ENCODE data around the gene SLC66A2.
A peak's percentile ranks its signal among the peaks of the same experiment; 100 is the strongest.
"Not testable (repeated sequence)": the region's sequence is repeated elsewhere in the genome, so short reads cannot be mapped to it uniquely, and the experiment has no call there.

Gene SLC66A2

GRCh38 chr18:79951545-79952455 lies at the start of gene SLC66A2:
TSS of gene SLC66A2 (minus strand) at chr18:79951653. CDS start at chr18:79950926, 727 bp downstream.
- peak; percentile 58 for DNase-seq

DNA sequence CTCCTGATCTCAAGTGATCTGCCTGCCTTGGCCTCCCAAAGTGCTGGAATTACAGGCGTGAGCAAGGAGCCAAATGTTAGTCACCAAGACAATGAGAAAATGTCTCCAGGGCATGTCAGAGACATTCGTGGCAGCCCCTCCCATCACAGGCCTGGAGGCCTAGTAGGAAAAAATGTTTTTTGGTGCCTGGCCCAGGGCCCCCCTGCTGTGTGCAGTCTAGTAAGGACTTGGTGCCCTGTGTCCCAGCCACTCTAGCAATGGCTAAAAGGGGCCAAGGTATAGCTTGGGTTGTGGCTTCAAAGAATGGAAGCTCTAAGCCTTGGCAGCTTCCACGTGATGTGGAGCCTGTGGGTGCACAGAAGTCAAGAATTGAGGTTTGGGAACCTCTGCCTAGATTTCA lies 49.4 kb upstream of the SLC66A2 start:
- DNase-seq = no peak

DNA sequence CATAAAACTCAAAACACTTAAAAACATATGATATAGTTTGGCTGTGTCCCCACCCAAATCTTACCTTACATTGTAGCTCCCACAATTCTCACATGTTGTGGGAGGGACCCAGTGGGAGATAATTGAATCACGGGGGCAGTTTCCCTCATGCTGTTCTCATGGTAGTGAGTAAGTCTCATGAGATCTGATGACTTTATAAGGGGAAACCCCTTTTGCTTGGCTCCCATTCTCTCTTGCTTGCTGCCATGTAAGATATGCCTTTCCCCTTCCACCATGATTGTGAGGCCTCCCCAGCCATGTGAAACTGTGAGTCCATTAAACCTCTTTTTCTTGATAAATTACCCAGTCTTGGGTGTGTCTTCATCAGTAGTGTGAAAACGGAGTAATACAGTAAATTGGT lies 48.2 kb upstream of the SLC66A2 start:
- DNase-seq = not testable (repeated sequence)

DNA sequence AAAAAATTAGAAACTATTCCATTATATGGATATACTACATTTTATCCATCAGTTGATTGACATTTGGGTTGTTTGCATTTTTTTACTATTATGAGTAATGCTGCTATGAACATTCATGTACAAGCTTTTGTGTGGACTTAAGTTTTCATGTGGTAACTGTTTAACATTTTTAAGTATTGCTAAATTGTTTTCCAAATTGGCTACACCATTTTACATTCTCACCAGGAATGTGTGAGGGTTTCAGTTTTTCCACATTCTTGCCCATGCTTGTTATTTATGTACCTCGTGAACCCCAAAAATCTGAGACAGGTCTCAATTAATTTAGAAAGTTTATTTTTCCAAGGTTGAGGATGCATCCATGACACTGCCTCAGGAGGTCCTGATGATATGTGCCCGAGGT lies 40.0 kb upstream of the SLC66A2 start:
- DNase-seq = no peak

GRCh38 chr18:79989195-79989497 lies 37.7 kb upstream of the SLC66A2 start:
- DNase-seq = no peak

- DNase-seq = no peak
Measured at GRCh38 chr18:79988451-79989194, 37.2 kb upstream of the SLC66A2 start, which contains the start of gene TXNL4A. TSS of gene TXNL4A (minus strand) at chr18:79988563. CDS start at chr18:79988392, 171 bp downstream.

DNA sequence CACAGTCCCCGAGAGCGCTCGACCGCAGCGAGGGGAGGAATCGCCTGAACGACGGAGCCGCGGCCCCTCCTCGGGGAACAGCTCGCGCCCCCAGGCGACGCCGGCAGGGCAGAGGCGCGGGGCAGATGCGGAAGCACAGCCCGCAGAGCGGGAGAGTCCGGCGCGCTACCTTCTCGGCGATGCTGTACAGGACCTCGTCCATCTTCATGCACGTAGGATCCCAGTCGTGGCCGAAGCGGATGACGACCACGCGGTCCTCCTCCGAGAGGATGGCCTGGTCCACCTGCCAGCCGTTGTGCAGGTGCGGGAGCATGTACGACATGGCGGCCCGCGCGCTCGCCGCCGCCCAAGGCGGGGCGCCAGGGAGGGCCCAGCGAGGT lies 36.6 kb upstream of the SLC66A2 start:
- no peak for DNase-seq

- no peak for DNase-seq
Measured at GRCh38 chr18:79987566-79987965, 36.1 kb upstream of the SLC66A2 start.

- DNase-seq = no peak
Measured at GRCh38 chr18:79986726-79987125, 35.3 kb upstream of the SLC66A2 start.

DNA sequence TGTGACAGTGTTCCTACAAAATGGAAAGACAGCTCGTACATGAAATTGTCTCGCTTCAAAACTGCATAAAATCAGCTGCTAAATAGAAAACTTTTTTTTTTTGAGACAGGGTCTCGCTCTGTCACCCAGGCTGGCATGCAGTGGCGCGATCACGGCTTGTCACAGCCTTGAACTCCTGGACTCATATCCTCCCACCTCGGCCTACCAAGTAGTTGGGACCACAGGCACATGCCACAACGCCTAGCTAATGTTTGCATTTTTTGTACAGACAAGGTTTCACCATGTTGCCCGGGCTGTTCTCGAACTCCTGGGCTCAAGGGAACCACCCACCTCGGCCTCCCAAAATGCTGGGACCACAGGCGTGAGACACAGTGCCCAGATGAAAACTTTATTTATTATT lies 33.7 kb upstream of the SLC66A2 start:
- DNase-seq = no peak

DNA sequence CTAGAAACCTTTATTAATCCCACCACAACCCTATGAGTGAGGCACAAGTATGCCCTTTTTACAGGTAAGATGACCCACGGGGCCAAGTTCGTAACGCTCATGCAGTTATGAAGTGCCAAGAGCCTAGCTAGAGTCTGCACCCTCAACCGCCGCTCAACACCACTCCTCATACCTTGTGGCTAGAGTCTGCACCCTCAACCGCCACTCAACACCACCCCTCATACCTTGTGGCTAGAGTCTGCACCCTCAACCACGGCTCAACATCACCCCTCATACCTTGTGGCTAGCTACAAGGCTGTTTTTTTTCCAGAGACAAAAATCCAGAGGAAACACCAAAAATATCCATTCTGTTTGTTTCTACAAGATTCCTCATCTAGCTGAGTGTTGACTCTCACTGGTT lies 32.3 kb upstream of the SLC66A2 start:
- no peak for DNase-seq

- DNase-seq = no peak
Measured at GRCh38 chr18:79983253-79983652, 31.8 kb upstream of the SLC66A2 start.

GRCh38 chr18:79982736-79983135 lies 31.3 kb upstream of the SLC66A2 start:
- DNase-seq = no peak

- DNase-seq = no peak
Measured at GRCh38 chr18:79980585-79980984, 29.1 kb upstream of the SLC66A2 start.

DNA sequence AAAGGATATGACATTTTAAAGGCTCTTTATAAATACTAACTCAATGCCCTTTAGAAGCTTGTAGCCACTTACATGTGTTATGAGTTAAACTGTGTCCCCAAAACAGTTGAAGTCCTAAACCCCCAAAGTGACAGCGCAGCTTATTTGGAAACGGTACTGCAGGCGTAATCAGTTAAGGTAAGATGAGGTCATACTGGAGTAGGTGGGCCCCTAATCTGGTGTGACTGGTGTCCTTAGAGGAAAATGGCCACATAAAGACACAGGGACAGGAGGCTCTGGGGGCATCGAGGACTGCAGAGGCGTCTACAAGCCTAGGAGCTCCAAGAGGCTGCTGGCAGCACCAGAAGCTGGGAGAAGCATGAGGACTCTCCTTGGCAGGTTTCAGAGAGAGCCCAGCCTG lies 28.4 kb upstream of the SLC66A2 start:
- no peak for DNase-seq

DNA sequence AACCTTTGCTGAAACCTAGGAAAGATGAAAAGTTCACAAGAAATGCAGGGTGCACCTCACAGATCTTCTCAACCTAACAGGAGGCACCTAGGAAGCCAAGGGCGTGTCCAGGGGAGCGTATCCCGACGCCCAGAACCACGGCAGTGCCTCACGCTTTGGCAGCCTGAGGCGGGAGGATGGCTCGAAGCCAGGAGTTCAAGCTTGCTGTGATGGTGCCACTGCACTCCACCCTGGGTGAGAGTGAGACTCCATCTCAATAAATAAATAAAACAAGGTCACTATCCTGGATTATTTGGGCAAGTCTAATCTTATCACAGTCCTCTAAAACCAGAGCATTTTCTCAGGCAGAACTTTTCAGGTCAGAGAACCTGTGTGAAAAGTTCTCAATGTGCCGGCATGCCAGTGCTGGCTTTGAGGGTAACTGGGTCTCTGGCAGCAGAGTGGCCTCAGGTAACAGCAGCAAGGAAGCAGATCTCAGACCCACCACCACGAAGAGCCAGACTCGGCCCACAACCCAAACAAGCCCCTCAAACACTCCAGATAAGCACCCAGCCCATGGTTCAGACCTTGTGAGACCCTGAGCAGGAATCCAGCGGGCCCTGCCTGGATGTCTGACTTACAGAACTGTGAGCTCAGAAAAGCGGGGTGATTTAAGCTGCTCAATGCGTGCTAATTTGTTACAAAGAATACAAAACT lies 24.7 kb upstream of the SLC66A2 start:
- no peak for DNase-seq

DNA sequence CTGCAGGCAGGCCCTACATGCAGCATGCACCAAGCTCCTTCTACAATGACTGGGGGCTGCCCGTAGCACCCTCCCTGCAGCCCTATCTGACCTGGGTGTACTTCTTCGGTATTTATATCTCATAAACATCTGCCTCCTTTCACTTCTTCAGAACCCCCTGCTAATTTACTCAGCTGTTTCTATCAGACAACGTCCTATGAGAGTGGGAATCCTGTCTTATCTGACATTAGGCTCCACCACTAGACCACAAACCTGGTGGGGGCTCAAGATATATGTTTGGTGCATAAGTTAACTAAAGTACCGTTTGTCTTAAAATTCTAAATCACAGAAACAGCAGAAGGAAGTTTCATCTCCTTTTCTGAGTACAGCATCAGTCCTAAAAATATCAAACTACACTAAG lies 23.6 kb upstream of the SLC66A2 start:
- DNase-seq = no peak

- DNase-seq = no peak
Measured at GRCh38 chr18:79974025-79974654, 22.7 kb upstream of the SLC66A2 start.

GRCh38 chr18:79973517-79973916 lies 22.1 kb upstream of the SLC66A2 start:
- no peak for DNase-seq

DNA sequence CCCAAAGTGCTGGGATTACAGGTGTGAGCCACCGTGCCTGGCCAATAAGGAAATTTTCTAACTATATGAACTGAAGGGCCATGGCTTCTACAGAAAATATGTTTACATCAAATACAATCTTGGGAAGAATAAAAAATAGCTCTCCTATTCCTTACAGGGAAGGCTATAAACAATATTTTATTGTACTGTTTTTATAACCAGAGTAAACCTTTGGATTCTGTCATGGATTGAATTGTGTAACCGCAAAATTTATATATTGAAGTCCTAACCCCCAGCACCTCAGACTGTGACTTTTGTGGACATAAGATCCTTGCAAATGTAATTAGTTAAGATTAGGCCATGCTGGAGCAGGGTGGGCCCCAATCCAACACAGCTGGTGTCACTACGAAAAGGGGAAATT lies 21.3 kb upstream of the SLC66A2 start:
- DNase-seq = no peak

- DNase-seq = no peak
Measured at GRCh38 chr18:79971986-79972385, 20.5 kb upstream of the SLC66A2 start.

DNA sequence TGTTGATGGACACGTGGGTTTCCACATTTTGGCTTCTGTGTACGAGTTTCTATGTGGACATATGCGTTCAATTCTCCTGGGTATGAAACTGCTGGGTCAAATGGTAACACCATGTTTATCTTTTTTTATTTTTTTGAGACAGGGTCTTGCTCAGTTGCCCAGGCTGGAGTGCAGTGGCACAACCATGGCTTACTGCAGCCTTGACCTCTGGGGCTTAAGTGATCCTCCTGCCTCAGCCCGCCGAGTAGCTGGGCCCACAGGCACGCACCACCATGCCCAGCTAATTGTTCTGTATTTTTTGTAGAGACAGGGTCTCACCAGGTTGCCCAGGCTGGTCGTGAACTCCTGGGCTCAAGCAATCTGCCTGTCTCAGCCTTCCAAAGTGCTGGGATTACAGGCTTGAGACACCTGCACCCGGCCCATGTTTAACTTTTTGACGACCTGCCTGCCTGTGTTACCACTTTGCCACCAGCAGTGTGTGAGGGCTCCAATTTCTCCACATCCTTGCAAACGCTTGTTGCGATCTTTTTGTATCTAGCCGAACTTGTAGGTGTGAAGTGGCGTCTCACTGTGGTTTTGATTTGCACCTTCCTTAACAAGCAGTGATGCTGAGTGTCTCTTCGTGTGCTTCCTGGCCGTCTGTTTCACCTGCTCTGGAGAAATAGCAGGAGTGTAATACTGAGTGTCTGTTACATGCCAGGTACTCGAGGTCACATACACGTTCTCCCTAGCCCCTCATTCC lies 19.9 kb upstream of the SLC66A2 start:
- no peak for DNase-seq

Data from 8988T (cell line).